ENCODE results near the gene TMEM238.

The TMEM238 gene

GRCh38 chr19:55377356-55378131, 6.5 kb downstream of the TMEM238 start:
- DNase-seq (ENCODE audit: low spot score) = no peak

- DNase-seq (ENCODE audit: low spot score) = no peak
These were observed 7.7 kb downstream of the TMEM238 start, which contains the start of gene TMEM190 for GRCh38 chr19:55376241-55376933. Gene TMEM190 (plus strand): TSS chr19:55376826. CDS start chr19:55376854, 28 bp downstream.

- no peak for DNase-seq (ENCODE audit: low spot score)
These were observed 9.9 kb downstream of the TMEM238 start for GRCh38 chr19:55373993-55374757.

GRCh38 chr19:55373306-55373992, 10.6 kb downstream of the TMEM238 start:
- DNase-seq (ENCODE audit: low spot score) = no peak

GRCh38 chr19:55372316-55373081, 11.6 kb downstream of the TMEM238 start:
- DNase-seq (ENCODE audit: low spot score) = no peak

- no peak for DNase-seq (ENCODE audit: low spot score)
These were observed 13.6 kb downstream of the TMEM238 start, which contains the start of gene IL11 for GRCh38 chr19:55370305-55370988. Gene IL11 (minus strand): TSS chr19:55370463. CDS start chr19:55370310, 153 bp downstream.

- no peak for DNase-seq (ENCODE audit: low spot score)
These were observed 14.3 kb downstream of the TMEM238 start for GRCh38 chr19:55369653-55370304.

GRCh38 chr19:55368701-55369563, 15.2 kb downstream of the TMEM238 start:
- no peak for DNase-seq (ENCODE audit: low spot score)

- no peak for DNase-seq (ENCODE audit: low spot score)
These were observed 16.0 kb downstream of the TMEM238 start for GRCh38 chr19:55368106-55368505.

GRCh38 chr19:55366790-55367189, 17.3 kb downstream of the TMEM238 start:
- no peak for DNase-seq (ENCODE audit: low spot score)

GRCh38 chr19:55365964-55366363, 18.1 kb downstream of the TMEM238 start:
- no peak for DNase-seq (ENCODE audit: low spot score)

- no peak for DNase-seq (ENCODE audit: low spot score)
These were observed 18.8 kb downstream of the TMEM238 start for GRCh38 chr19:55365245-55365644.

GRCh38 chr19:55362990-55363716, 20.9 kb downstream of the TMEM238 start, which contains the start of gene GARIN5B:
Gene GARIN5B (minus strand): TSS chr19:55363260. CDS start chr19:55363066, 194 bp downstream.
- no peak for DNase-seq (ENCODE audit: low spot score)

- no peak for DNase-seq (ENCODE audit: low spot score)
These were observed 21.7 kb downstream of the TMEM238 start for GRCh38 chr19:55362174-55362989.

GRCh38 chr19:55360902-55361301, 23.2 kb downstream of the TMEM238 start:
- no peak for DNase-seq (ENCODE audit: low spot score)

GRCh38 chr19:55358943-55359908, 24.9 kb downstream of the TMEM238 start:
- no peak for DNase-seq (ENCODE audit: low spot score)

Data from NAMALWA (cell line).